Astrocyte (in vitro differentiated cells and primary cell): ENCODE data around the gene DHX40. TPM values are rescaled to one million over a fixed set of nuclear protein-coding genes. Genes with fewer than 3 reads are reported as not detected.

Experiments
- DNase-seq: peaks from one replicate; pipeline ENCODE4 v3.0.0-alpha.2; 2010; ENCODE audit warnings: low read depth
- FAIRE-seq: peaks from 2 replicates; lab custom pipeline; 2011; peaks lifted over from hg19 to GRCh38; lab: Jason Lieb, UNC
- H2AFZ ChIP-seq: 2 replicates; pipeline ENCODE4 v1.6.0; 2012; ENCODE audit warnings: low read depth, low read length, inconsistent platforms
- H3K27ac ChIP-seq: 2 replicates; pipeline ENCODE4 v1.5.1; 2011; ENCODE audit warnings: low read depth, low read length, inconsistent platforms
- H3K27me3 ChIP-seq: 2 replicates; pipeline ENCODE4 v1.6.0; 2011; ENCODE audit warnings: low read length, inconsistent platforms; ENCODE audit not compliant: insufficient read depth
- H3K36me3 ChIP-seq: 2 replicates; pipeline ENCODE4 v1.5.1; 2011; ENCODE audit warnings: low read length, inconsistent platforms; ENCODE audit not compliant: insufficient read depth
- H3K4me1 ChIP-seq: 2 replicates; pipeline ENCODE4 v1.5.1; 2011; ENCODE audit warnings: low read length, inconsistent platforms; ENCODE audit not compliant: insufficient read depth
- H3K4me2 ChIP-seq: 2 replicates; pipeline ENCODE4 v1.6.0; 2012; ENCODE audit warnings: low read length, inconsistent platforms
- H3K4me3 ChIP-seq: 2 replicates; pipeline ENCODE4 v1.5.1; 2011; ENCODE audit warnings: low read depth, mild to moderate bottlenecking, low read length, inconsistent platforms; ENCODE audit not compliant: insufficient read depth
- H3K79me2 ChIP-seq: 2 replicates; pipeline ENCODE4 v1.6.0; 2012; ENCODE audit warnings: mild to moderate bottlenecking, low read length, inconsistent platforms; ENCODE audit not compliant: insufficient read depth
- H3K9ac ChIP-seq: 2 replicates; pipeline ENCODE4 v1.6.0; 2012; ENCODE audit warnings: mild to moderate bottlenecking, low read length, inconsistent platforms
- H3K9me3 ChIP-seq: 2 replicates; pipeline ENCODE4 v1.5.1; 2012; ENCODE audit warnings: low read depth, mild to moderate bottlenecking, low read length, inconsistent platforms; ENCODE audit not compliant: insufficient read depth
- H4K20me1 ChIP-seq: 2 replicates; pipeline ENCODE4 v1.6.0; 2012; ENCODE audit warnings: low read length, inconsistent platforms; ENCODE audit not compliant: insufficient read depth
- H3K27ac Mint-ChIP-seq: one replicate; pipeline ENCODE4 v1.8.0; 2021; ENCODE audit warnings: mild to moderate bottlenecking, mixed read lengths; ENCODE audit not compliant: unreplicated experiment
- H3K27me3 Mint-ChIP-seq: one replicate; pipeline ENCODE4 v1.8.0; 2021; ENCODE audit warnings: low read depth, mixed read lengths; ENCODE audit not compliant: unreplicated experiment
- H3K36me3 Mint-ChIP-seq: one replicate; pipeline ENCODE4 v1.8.0; 2021; ENCODE audit warnings: low read depth, mixed read lengths; ENCODE audit not compliant: unreplicated experiment
- H3K4me1 Mint-ChIP-seq: one replicate; pipeline ENCODE4 v1.8.0; 2021; ENCODE audit warnings: low read depth, mixed read lengths; ENCODE audit not compliant: unreplicated experiment
- H3K4me3 Mint-ChIP-seq: one replicate; pipeline ENCODE4 v1.8.0; 2021; ENCODE audit warnings: mild to moderate bottlenecking, moderate library complexity, mixed read lengths; ENCODE audit not compliant: unreplicated experiment
- H3K9me3 Mint-ChIP-seq: one replicate; pipeline ENCODE4 v1.8.0; 2021; ENCODE audit warnings: mild to moderate bottlenecking, mixed read lengths; ENCODE audit not compliant: unreplicated experiment
- CTCF ChIP-seq: IDR thresholded peaks from 2 replicates; pipeline ENCODE4 v1.5.1; 2011; ENCODE audit warnings: low read depth, mild to moderate bottlenecking, inconsistent platforms, low read length, moderate library complexity; ENCODE audit not compliant: insufficient read depth
- EZH2 ChIP-seq: IDR thresholded peaks from 2 replicates; pipeline ENCODE4 v1.6.1; 2012; ENCODE audit warnings: mild to moderate bottlenecking, low read length, inconsistent platforms; ENCODE audit not compliant: insufficient read depth
- total RNA-seq: library from RNA; stranded (reverse); gene quantifications from 2 replicates; pipeline ENCODE4 v1.2.1, GENCODE V29; 2021

Gene DHX40
- total RNA-seq, 1 donor from 2014 or later = 31.0 TPM

GRCh38 chr17:59626756-59627155 is 61.3 kb downstream of the DHX40 start:
- FAIRE-seq (no peak), DNase-seq (no peak)
- no peak for TF ChIP-seq CTCF
- TF ChIP-seq EZH2 = no peak

GRCh38 chr17:59627274-59627673 is 61.9 kb downstream of the DHX40 start:
- Histone ChIP-seq H2AFZ (no peak overlapping the region), H3K4me1 (peaks cover 8% of the 10 kb centered on the region), H3K4me3 (no peak overlapping the region), H3K4me2 (peak overlapping the region; percentile 30), H4K20me1 (peaks cover 100% of the 10 kb centered on the region), H3K9me3 (no peaks in the 10 kb centered on the region), H3K36me3 (no peaks in the 10 kb centered on the region), H3K9ac (no peak overlapping the region), H3K27ac (no peak overlapping the region), H3K79me2 (peaks cover 100% of the 10 kb centered on the region), H3K27me3 (no peaks in the 10 kb centered on the region)
- H3K27me3 Mint-ChIP-seq = no peaks in the 10 kb centered on the region
- H3K9me3 Mint-ChIP-seq = no peaks in the 10 kb centered on the region
- peaks cover 35% of the 10 kb centered on the region for H3K4me1 Mint-ChIP-seq
- peaks cover 3% of the 10 kb centered on the region for H3K36me3 Mint-ChIP-seq
- DNase-seq (no peak), FAIRE-seq (no peak)
- TF ChIP-seq CTCF = no peak
- no peak overlapping the region for H3K27ac Mint-ChIP-seq
- no peak overlapping the region for H3K4me3 Mint-ChIP-seq

More at GRCh38 chr17:59626756-59627155, 61.3 kb downstream of the DHX40 start:
- Histone ChIP-seq H4K20me1 (peaks cover 100% of the 10 kb centered on the region), H3K4me3 (no peak overlapping the region), H3K9ac (no peak overlapping the region), H3K27ac (no peak overlapping the region), H3K4me2 (peak overlapping the region; percentile 30), H3K9me3 (no peaks in the 10 kb centered on the region), H2AFZ (no peak overlapping the region), H3K27me3 (no peaks in the 10 kb centered on the region), H3K36me3 (no peaks in the 10 kb centered on the region), H3K79me2 (peaks cover 100% of the 10 kb centered on the region), H3K4me1 (peaks cover 12% of the 10 kb centered on the region)
- peaks cover 3% of the 10 kb centered on the region for H3K36me3 Mint-ChIP-seq
- no peak overlapping the region for H3K4me3 Mint-ChIP-seq
- no peak overlapping the region for H3K27ac Mint-ChIP-seq
- H3K4me1 Mint-ChIP-seq = peaks cover 34% of the 10 kb centered on the region
- H3K9me3 Mint-ChIP-seq = no peaks in the 10 kb centered on the region
- H3K27me3 Mint-ChIP-seq = no peaks in the 10 kb centered on the region

GRCh38 chr17:59627770-59628171 is 62.4 kb downstream of the DHX40 start:
- Histone ChIP-seq H3K79me2 (peaks cover 100% of the 10 kb centered on the region), H3K4me3 (no peak overlapping the region), H3K4me1 (peaks cover 4% of the 10 kb centered on the region), H3K27ac (no peak overlapping the region), H3K9me3 (no peaks in the 10 kb centered on the region), H3K4me2 (peak overlapping the region; percentile 30), H2AFZ (no peak overlapping the region), H3K27me3 (no peaks in the 10 kb centered on the region), H3K36me3 (no peaks in the 10 kb centered on the region), H3K9ac (no peak overlapping the region), H4K20me1 (peaks cover 100% of the 10 kb centered on the region)
- no peaks in the 10 kb centered on the region for H3K27me3 Mint-ChIP-seq
- H3K9me3 Mint-ChIP-seq = no peaks in the 10 kb centered on the region
- peaks cover 39% of the 10 kb centered on the region for H3K4me1 Mint-ChIP-seq
- DNase-seq (no peak), FAIRE-seq (no peak)
- H3K27ac Mint-ChIP-seq = no peak overlapping the region
- no peak overlapping the region for H3K4me3 Mint-ChIP-seq
- TF ChIP-seq EZH2 = no peak
- TF ChIP-seq CTCF = no peak
- H3K36me3 Mint-ChIP-seq = peaks cover 3% of the 10 kb centered on the region
